Renal cortex interstitium (tissue), 11 donors: ENCODE results near the gene EDNRB. TPM values are rescaled to one million over a fixed set of nuclear protein-coding genes. Genes with fewer than 3 reads are reported as not detected.

Experiments
- DNase-seq, 11 donors: peaks; one replicate each; pipeline ENCODE4 v3.0.0-alpha.2; 2013; ENCODE audit warnings: low read depth in 9 of 11, low spot score in 4 of 11; ENCODE audit errors: extremely low read depth in 1 of 11
- polyA plus RNA-seq, 3 donors: library from polyadenylated mRNA; unstranded; fragments of 120-200 nt; gene quantifications; one replicate each; pipeline ENCODE4 v1.2.1, GENCODE V29; 2013; ENCODE audit not compliant: insufficient read length in 3 of 3

Gene EDNRB
- polyA plus RNA-seq, 3 donors: 68.1 to 93.1 (median 80.6) TPM

DNA sequence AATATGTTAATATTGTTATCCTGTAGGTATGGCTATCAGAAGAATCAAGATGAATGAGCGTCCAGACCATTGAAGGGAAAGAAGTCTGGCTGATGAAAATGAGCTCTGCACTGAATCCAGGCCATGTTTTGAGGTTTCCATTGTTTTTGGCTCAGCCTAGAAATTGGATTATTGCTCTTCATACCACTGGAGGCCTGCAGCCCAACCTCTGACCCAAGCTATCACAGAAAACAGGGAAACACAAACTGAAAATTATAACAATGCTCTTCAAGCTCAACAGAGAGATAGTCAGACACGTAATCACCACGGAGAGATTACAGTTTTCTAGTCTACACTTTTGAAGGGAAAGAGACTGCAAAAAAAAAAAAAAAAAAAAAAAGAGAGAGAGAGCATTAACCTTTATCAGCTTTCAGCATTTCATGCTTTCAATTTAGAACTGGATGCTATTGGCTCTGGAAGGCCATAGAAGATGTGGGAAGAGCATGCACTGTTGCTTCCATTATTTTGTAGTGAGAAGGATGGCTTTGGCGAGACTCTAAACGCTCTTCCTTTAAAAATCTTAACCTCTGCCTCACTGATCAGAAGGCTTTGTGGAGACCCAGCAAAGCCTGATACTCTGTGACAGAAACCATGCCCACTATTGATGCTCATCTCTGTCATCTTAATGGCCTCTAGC, 10.8 kb downstream of the EDNRB start:
- no peak for DNase-seq

DNA sequence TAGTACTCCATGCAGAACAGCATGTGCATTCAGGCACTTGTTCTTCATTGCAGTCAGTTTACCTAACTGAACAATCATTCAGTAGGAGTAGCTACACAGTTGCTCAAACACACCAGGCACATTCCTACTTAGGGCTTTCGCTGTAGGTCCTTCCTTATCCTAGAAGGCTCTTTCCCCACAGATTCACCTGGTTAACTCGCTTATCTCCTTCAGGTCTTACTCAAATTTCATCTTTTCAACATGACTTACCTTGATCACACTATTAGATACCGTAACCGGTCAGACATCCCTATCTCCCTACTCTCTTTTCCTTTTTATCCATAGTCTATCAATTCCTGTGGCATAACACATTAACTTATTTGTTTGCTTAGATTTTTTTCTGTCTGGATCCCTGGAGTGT, 14.6 kb downstream of the EDNRB start:
- no peak for DNase-seq

DNA sequence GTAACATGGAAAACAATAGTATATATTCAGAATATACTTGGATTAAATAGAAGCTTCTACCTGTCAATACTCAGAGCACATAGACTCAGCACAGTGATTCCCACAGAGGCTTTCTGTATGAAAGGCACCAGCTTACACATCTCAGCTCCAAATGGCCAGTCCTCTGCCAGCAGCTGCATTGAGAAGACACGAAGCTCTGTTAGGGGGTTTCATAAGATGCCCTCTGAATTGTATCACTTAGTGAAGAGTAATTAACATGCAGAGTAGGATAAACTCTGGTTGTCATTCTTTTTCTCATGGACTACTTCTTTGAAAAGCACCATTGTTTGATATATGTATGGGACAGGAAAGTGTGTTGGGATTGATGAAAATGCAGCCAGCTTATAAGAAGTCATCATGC, 15.2 kb downstream of the EDNRB start:
- DNase-seq: no peak

DNA sequence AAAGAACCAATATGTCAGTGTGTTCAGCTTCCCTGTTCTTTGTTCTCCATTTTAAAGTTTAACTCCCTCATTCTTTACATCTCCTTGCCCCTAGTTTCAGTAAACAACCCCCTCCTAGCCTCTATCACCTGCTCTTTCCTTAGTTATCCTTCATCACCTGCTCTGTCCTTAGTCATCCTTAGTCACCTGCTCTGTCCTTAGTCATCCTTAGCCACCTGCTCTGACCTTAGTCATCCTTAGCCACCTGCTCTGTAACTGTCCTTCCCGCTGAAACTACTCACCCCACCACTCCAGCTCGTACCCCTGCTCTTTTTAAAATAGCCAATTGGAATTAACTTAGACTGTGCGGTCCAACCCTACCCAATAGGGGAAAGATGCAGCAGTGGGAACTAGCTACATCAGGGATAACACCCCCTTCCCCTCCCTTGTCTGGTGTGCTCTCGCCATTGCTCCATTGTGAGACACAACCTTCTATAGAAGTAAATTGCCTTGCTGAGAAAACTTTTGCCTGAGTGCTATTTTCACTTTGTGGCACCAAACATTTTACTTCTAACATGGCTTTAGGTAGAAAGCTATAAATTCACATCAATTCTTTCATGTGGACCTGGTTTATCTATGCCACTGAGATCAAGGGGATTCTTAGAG, 16.2 kb downstream of the EDNRB start:
- no peak for DNase-seq

DNA sequence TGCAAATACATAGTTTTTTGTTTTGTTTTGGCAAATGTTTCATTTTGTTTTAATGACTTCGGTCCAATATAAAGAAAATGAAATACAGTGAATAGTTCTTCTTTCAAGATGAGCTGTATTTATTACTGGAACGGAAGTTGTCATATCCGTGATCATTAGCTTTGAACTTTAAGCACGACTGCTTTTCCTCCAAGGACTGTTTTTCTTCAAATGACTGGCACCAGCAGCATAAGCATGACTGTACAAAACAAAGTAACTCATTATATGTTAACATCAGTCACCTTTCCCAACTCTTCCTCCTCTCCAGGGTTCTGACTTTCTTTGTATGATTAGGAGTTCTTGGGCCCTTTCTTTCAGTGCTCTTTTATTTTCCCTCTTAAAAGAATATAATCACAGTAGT, 20.5 kb downstream of the EDNRB start:
- DNase-seq: no peak

DNA sequence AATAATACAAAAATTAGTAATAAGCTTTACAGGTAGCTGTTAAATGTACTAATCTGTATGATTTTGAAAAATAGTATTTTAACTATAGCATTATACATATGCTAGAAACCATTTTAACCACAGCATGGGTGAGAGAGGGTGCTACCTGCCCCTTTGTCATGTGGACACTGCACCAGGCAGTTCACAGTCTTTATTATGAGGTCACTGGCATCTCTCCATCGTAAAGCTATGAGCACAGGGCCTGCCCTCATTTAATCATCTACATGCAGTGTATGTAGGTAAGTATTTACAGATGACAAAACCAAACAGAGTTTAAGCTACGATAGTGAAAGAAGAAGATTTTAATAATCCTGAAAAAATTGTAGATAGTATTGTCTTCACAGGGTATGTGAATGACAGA, 21.7 kb downstream of the EDNRB start:
- no peak for DNase-seq

DNA sequence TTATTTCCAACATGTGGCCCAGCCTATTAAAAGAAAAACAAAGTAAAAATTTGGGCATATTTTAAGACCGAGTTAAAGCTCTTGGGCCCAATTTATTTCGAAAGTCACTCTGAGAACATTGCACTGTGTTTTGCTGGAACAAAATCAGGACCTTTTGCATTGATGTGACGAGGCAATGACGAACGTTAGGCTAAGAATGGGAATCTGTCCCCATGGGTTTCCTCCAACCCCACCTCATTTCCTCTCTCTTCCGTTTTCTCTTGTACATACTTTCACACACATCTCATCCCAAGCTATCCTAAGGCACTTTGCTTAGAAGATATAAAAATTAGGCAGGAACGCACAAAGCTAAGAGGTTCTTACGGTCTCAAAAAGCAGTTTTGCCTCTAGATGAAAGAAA, 22.1 kb downstream of the EDNRB start:
- no peak for DNase-seq

DNA sequence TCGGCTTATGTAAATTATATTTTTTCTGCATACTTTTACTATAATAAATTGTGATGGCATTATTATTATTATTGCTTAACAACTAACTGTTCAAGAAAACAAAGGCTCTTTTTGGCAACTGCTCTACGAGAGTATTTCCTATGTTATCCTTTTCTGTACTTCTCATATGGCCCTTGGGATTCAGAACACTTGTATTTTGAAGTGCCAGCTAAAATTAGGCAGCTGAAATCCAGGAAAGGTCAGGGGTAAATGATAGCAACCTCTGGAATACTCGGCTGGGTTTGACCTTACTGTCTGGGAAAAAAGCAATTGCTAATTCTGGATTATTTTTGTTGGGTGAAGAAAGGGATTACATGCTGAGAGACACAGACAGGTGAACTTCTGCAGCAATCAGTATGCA, 23.9 kb downstream of the EDNRB start:
- DNase-seq: no peak

DNA sequence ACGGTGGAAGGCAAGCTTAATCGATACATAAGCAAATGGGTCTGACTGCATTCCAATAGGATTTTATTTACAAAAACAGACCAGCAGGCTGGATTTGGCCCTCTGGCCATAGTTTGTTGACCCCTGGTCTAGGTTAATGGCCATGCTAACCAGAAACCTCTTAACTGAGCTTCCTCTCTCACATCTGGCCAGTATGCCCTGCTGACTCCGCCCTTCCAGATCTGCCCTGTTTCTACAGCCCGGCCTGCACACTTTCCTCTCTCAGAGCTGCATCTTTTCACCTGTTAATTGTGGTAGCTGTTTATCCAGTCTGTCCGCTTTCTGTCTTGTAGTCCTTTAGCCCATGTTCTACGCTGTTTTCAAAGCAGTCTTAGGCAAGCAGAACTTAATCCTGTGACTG, 25.6 kb downstream of the EDNRB start:
- DNase-seq: no peak

DNA sequence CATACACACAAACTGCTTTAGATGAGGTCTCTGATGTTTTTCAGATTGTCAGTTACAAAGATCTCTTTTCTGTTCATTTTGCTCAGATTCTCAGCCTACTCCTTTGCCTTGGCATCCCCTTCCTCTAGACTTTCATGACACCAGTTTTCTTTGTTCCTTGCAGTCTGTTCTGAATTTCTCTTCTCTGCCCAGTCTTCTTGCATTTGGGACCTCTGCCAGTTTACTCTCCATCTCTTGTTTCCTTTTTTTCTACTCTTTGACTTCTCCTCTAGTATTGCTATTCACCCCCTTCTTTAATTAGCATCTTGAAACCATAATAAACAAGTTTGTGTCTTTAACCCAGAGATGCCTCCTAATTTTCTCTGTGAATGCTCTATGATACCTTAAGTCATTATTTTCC, 26.1 kb downstream of the EDNRB start:
- no peak for DNase-seq

DNA sequence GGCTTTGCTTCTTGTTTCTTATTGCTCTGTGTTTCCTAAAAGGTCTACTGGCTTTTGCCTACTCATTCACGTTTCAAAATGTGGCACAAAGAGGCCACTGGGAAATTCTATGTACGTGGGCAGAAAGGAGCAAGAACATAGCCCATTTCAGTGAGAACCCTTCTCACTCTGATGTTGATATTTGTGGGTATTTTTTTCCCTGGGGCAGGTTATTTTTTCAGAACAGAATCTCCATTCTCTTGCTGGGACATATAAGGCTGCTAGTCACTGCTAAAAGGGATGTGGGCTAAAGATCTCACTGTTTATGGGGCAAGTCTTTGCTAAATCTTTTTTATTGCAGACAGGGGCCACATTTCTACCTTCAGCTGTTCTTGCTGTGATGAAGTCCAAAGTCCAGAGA, 27.1 kb downstream of the EDNRB start:
- DNase-seq: no peak

DNA sequence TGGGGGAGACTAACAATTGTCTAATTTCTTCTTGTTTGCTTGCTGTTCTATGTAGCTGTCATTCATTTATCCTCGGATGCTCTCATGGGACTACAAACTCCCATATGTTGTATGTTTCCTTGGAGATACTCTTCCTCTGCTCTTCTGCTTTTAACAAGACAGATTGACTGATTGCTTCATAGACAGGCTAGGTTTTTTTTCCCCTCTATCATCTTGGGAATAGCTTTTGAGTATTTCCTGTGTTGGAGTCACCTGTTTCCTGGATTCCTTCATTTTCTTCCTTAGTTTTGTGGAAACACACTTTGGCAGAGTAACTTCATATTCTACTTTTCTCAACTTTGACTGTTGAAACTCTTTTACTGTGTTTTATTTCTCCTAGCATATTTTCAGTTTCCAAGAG, 27.6 kb downstream of the EDNRB start:
- no peak for DNase-seq

DNA sequence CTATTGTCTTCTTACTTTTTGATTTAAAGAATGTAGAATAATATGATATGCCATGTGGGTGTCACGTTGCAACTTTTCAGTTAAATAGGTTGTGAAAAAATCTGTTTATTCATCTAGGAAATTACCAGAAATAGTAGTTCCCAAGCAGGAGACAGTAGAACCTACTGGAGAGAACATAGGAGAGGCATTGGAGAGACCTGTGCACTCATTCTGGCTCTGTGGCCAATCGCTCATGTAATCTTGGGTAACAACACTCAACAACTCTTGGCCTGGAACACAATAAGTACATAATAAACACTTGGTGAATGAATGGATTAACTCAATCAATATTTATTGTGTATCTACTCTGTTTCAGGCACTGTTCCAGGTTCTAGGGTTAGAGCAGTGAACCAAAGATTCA, 35.3 kb downstream of the EDNRB start:
- DNase-seq: no peak

DNA sequence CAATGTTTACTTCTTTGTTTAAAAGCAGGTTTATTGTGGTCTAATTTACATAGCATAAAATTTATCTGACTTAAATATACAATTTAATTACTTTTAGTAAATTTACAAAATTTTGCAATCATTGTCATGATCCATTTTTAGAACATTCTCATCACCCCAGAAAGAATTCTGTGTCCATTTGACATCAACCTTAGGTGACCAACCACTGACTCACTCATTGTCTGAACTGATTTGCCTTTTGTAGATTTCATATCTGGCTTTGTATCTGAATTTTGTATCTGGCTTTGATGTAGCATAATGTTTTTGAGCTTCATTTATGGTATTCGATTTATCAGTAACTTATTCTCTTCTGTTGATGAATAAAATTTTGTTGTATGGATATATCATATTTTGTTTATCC, 40.4 kb downstream of the EDNRB start:
- DNase-seq: no peak

DNA sequence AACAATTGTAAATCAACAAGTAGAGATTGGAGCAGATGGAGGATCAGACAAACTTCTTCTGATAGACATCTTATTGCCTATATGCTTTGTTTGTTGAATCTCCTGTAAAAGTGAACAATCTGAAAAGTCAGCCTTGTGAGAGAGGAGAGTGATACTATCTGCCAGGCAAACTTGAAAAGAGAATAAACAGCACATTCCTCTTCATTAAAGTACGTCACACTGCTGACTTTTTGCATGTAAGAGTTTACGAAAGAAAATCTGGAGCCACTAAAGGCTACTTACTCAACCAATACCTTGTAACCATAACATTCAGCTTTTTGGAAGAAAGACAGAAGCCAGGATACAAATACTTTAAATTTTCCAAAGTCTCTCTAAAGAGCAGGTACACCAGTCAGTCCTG, 42.5 kb downstream of the EDNRB start:
- DNase-seq: no peak

DNA sequence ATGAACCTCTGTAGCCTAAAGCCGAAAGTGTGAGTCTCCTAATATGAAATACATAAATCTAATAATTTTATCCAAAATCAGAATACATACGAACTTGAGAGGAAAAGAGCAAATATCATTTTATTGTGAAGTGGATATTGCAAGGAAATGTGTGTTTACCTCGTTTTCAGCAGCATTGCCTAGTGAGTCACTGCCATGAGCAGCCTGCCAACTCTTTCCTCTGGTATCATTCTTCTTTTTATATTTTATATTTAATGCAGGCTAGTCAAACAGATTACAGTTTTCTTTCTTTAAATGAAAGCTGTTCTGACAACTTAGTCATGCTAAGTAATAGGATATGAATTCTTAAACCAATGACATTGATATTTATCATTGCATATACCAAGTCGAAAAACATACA, 44.2 kb downstream of the EDNRB start:
- DNase-seq: no peak

DNA sequence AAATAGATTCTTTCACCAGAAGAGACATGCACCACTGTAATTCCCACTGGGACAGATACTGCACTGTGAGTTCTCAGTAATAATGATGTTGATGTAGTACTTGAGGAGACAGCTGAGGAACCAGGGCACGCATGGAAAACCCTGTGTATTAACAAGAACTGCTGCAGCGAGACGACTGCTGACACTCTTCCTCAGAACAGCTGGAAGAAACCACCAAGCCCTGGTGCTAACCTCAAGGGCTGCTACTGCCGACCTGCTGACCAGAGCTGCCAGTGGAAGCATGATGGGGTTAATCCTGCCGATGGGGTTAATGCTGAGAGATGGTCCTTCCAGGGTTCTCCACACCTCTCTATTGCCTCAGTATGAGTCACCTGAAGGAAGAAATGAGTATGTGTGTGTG, 45.6 kb downstream of the EDNRB start:
- no peak for DNase-seq

DNA sequence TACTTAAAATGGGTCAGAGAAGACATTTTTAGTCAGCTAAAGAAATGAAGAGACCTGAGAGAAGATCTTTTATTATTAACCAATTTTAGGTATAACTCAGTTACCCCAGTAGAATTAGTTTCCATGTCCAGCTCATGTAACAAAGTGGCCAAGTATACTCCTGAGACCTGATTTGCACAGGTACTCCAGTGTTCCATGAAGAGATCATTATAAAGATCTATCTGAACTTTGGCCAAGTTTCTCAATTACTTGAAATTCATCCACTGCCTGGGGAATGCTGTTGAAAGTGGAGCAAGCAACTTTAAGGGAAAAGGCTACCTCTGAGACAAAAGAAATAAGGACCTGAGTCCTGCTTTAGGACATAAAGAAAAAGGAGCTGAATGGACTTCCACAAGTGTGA, 47.0 kb downstream of the EDNRB start:
- DNase-seq: no peak

DNA sequence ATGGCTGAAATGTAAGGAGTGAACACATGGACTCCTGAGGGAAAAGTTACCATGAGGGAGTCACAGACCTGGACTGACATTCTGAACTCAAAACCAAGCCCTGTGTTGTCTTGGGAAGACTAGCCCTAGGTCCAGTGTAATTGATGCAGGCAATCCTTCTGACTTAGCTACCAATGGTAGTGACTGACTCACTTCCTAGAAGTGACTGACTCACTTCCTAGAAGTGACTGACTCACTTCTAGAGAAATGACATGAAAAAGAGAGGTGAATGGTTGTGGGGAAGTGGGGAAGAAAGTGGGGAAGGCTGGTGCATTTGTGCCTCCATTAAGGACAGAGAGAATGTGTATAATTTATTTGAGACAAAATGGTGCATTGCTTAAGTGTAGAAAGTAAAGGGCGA, 49.9 kb downstream of the EDNRB start:
- DNase-seq: no peak

DNA sequence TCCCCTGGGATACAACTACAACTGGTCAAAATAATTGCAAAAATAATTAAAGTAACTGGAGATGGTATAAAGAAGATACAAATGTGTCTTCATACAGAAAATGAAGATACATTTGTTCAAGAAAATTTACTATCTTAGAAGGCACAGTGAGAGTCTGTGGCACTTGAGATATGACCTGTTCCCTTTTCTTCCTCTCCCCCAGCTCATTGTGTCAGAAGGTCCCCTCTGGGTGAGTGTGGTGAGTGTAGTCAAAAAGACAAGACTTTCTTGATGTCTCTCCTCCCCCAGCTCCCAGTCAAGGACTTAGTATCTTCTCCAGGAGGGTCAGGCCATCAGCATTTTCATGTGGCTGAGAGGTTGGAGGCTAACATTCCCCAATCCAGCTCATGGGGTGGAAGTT, 51.7 kb downstream of the EDNRB start:
- no peak for DNase-seq

DNA sequence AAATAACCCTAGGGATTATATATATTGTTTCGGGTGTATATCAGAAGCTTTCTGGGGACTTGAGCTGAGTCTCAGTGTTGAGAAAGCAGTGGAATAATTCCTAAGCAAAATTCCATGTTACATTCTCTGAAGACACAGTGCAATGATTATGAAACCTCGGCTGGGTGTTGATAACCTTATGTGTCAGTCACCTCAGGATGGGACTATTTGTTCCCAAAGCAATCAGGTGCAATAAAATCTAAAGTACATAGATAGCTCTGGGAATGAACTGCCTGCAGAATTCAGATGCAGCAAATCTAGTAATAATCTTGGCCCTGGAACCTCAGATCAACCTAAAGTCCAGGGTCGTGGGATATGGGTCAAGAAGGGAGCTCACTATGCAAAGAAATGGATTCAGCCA, 53.0 kb downstream of the EDNRB start:
- no peak for DNase-seq
